ENCODE data around the gene CFAP45.

The CFAP45 gene

DNA sequence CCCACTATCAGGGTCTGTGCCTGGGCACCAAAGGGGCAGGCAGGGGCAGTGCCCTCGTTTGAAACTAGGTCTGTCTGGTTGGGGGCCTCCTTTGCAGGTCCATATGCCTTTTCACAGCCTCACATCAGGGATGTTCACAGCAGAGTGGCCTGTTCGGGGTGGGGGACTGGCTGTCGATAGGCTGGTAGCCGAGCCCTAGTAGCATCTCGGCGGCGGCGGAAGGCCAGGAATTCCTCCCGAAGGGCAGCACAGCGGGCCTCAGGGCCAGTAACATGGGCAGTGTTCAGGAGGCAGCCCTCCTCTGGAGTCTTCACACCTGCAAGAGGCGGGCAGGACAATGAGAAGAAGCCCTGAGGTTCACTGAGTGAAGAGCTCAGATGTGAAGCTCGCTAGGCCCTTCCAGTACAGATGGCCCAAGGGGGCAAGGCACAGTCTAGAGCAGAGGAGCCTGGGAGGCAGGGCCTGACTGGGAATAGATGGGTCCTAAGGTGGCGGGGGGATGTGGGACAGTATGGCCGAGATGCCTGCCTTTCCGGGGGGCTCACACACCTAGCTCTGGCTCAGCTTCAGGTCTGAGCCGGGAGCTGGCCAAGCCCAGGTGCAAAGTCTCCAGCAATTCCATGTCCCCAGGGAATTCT, 27.4 kb upstream of the CFAP45 start:
- no peak overlapping the region for H3K4me3 ChIP-seq (ENCODE audit: low read length)
- TF ChIP-seq, protein P1, sequence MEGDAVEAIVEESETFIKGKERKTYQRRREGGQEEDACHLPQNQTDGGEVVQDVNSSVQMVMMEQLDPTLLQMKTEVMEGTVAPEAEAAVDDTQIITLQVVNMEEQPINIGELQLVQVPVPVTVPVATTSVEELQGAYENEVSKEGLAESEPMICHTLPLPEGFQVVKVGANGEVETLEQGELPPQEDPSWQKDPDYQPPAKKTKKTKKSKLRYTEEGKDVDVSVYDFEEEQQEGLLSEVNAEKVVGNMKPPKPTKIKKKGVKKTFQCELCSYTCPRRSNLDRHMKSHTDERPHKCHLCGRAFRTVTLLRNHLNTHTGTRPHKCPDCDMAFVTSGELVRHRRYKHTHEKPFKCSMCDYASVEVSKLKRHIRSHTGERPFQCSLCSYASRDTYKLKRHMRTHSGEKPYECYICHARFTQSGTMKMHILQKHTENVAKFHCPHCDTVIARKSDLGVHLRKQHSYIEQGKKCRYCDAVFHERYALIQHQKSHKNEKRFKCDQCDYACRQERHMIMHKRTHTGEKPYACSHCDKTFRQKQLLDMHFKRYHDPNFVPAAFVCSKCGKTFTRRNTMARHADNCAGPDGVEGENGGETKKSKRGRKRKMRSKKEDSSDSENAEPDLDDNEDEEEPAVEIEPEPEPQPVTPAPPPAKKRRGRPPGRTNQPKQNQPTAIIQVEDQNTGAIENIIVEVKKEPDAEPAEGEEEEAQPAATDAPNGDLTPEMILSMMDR (conservative IDR thresholded peaks at IDR 0.05; ENCODE audit: low read depth, low read length), result no peak
- DNase-seq (ENCODE audit: low read depth), result no peak

DNA sequence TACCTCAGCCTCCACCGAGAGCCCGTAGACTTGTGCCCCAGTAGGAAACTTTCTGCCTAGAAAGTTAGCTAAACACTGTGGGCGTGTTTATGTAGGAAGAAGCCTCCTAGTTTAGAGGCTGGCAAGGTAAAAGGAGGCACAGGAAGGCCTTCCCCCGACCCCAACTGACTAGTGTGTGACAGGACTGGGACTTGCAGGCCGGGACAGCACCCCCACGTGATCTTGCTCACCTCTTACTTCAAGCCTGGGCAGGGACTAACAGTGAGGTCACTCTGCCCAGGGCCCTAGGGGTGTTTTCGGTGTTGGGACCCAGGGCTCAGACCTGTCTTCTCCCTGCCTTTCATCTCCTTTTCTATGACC, 25.7 kb upstream of the CFAP45 start:
- TF ChIP-seq, protein P1 (conservative IDR thresholded peaks at IDR 0.05; ENCODE audit: low read depth, low read length), result no peak
- no peak for DNase-seq (ENCODE audit: low read depth)
- H3K4me3 ChIP-seq (ENCODE audit: low read length), result peak overlapping the region; percentile 97

DNA sequence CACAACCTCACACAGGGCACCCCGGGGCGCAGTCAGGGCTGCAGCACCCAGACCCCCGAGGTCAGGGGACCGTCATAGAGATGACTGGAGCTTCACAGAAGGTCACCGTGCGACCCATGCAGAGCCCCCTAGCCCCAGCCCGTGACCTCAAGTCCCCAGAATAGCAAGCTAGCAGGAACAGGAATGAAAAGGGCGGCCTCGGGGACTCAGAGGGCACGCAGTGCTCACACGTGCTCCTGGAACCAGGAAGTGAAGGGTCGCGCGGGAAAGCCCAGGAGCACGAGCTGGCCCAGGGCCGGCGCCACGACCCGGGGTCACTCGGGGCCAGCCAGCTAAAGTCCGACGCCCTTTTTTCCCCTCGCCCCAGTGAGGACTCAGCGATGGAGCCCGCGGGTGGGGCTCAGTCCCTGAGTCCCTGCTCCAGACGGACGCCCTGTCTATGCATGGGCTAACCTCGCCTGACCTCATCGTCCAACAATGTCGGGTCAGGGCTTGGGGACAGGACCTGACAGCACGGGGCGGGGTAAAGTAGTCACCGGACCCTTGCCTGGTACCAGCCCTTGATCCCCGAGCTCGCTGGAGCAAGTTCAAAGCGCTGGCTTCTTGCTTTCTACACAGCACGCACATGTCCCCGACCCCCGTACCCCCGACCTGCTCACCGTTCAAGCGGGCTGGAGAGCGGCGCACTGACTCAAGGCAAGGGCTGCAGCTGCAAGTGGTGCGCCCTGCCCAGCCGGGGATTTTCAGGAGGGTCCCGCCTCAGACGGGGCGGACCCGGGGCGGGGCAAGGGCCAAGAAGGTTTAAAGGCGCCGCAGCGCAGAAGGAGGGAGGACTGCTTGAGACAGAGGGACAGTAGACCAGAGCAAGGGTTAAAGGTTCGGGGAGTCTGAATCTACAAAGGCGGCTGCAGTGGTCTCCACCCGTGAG, 25.1 kb upstream of the CFAP45 start, which contains the start of gene TAGLN2:
Gene TAGLN2, minus strand, starts transcription at position 717 of the 928 bp plus-strand sequence. CDS start 4,998 bp downstream, outside the sequence.
- TF ChIP-seq, protein P1 (conservative IDR thresholded peaks at IDR 0.05; ENCODE audit: low read depth, low read length), result no peak
- no peak for DNase-seq (ENCODE audit: low read depth)
- peak within 1 kb of the TSS; percentile 97 for H3K4me3 ChIP-seq (ENCODE audit: low read length)

DNA sequence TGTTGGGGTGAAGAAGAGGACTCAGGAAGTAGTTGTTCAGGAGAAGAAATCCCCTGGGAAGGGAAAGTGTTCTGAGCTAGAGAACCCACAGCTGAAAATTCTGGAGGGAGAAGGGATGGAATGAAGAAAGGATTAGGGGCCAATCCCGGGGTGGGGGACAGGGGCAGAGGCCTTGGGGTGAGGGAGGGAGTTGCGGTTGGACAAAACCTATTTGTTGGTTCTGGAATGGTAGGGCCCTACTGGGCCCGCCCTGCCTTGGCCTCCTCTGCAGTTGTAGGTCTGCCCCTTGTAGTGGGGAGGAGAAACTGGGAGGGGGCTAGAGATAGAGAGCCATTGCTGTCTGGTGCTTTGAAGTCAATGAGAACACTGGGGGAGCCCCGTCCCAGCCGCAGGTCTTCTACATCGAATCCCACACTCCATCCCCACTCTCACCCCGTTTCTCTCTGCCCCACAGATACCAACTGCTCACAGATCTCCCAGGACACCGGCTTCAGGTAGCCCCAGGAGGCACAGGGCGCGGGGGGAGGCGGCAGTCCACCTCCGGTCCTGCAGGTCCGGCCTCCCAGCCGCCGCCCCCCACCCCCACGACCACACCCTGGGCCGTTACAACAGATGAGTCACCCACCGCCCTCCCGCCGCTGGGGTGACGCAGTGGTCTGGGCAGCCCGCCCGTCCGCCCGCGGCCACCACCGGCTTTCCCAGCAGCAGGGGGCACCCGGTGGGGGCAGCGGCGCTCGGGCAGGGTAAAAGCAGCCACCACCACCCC, 24.2 kb upstream of the CFAP45 start:
- H3K4me3 ChIP-seq (ENCODE audit: low read length), result peak overlapping the region; percentile 97
- DNase-seq (ENCODE audit: low read depth), result no peak
- TF ChIP-seq, protein P1 (conservative IDR thresholded peaks at IDR 0.05; ENCODE audit: low read depth, low read length), result no peak

DNA sequence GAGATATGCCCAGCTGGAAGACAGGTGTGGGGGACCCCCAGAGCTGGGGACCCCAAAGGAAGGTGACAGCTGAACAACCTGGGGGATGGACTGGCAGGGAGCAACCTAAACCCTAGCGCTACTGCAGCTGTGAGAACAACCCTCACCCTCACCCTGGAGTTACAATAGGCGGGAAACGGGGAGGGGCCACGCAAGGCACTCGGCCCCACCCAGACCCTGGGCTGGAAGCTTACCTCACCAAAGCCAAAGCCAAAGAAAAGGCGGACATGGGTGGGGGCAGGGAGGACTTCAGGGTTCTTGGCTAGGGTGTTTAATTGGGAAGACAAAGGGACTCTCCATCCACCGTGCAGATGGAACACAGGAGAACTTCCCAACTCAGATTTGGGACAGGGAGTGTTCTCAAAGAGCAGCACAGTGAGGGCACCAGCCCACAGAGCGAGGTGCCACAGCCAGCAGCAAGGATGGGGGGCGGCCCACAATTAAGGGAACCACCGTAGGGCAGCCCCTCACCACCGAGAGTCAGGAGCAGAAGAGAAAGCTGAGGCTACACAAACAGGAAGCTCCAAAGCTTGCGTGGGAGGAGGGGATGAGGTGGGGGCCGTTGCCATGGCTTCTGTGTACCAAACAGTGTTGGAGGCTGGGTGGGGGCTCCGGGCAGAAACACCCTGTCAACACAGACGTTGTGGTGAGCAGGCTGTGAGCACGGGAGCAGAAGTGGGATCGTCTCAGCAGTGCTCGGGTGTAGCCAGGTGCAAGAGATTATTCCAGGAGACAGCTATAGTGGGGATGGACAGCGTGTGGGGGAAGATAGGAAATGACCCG, 23.4 kb upstream of the CFAP45 start:
- H3K4me3 ChIP-seq (ENCODE audit: low read length), result peak overlapping the region; percentile 97
- no peak for DNase-seq (ENCODE audit: low read depth)
- TF ChIP-seq, protein P1 (conservative IDR thresholded peaks at IDR 0.05; ENCODE audit: low read depth, low read length), result no peak

DNA sequence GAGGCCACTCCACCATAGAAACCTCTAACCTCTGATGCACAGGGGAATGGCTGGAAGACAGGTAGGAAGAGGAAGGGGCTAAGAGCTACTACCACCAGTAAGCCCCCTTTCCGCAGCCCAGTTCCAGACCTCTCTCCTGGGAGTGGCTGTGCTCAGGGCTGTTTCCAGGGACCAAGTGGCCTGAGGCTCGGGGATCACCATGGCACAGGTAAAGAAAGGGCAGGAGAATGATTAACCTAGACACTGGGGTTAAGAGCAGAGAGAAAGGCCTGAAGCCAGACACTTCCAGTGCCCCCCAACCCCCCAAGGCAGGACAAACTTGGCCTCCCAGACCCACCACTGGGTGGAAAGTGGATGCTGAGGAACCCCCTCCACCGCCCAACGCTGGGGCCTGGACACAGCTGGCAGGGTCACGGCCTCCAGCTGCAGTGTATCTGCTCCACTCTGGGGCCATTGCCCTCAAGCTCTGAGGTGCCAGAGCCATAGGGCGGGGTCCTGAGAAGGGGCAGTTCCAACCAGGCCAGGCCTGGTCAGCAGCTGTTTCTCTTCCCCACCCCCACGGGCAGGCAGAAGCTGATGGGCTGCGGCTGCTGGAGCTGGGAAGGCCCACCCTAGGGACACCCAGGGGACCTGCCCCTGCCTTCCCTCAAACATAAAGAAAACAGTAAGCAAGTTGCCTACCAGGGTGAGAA, 22.7 kb upstream of the CFAP45 start:
- peak overlapping the region; percentile 97 for H3K4me3 ChIP-seq (ENCODE audit: low read length)
- TF ChIP-seq, protein P1 (conservative IDR thresholded peaks at IDR 0.05; ENCODE audit: low read depth, low read length), result no peak
- no peak for DNase-seq (ENCODE audit: low read depth)
